Skeletal muscle tissue (tissue), 4 donors: ENCODE results near the gene GFPT1. TPM values are rescaled to one million over a fixed set of nuclear protein-coding genes. Genes with fewer than 3 reads are reported as not detected.
A peak's percentile ranks its signal among the peaks of the same experiment; 100 is the strongest.

Experiments
- H3K27ac ChIP-seq: one replicate; pipeline ENCODE4 v1.7.0; 2013; ENCODE audit warnings: mild to moderate bottlenecking, low read depth, low read length, inconsistent platforms
- H3K27me3 ChIP-seq, 3 donors: one replicate each; pipeline ENCODE4 v1.7.0; 2013; ENCODE audit warnings: low read length in 3 of 3; ENCODE audit not compliant: control insufficient read depth in 3 of 3, insufficient read depth in 3 of 3
- H3K36me3 ChIP-seq, 3 donors: one replicate each; pipeline ENCODE4 v1.7.0; 2013; ENCODE audit warnings: low read length in 3 of 3; ENCODE audit not compliant: control insufficient read depth in 3 of 3, insufficient read depth in 3 of 3
- H3K4me1 ChIP-seq, 3 donors: one replicate each; pipeline ENCODE4 v1.7.0; 2013; ENCODE audit warnings: low read length in 3 of 3, mild to moderate bottlenecking in 3 of 3; ENCODE audit not compliant: control insufficient read depth in 3 of 3, insufficient read depth in 3 of 3
- H3K4me3 ChIP-seq, 3 donors: one replicate each; pipeline ENCODE4 v1.7.0; 2013; ENCODE audit warnings: low read length in 3 of 3
- H3K9ac ChIP-seq, 3 donors: one replicate each; pipeline ENCODE4 v1.7.0; 2013; ENCODE audit warnings: low read length in 3 of 3, mild to moderate bottlenecking in 3 of 3, moderate library complexity in 2 of 3, low read depth in 1 of 3
- H3K9me3 ChIP-seq, 3 donors: one replicate each; pipeline ENCODE4 v1.7.0; 2013; ENCODE audit warnings: low read length in 3 of 3; ENCODE audit not compliant: control insufficient read depth in 3 of 3
- total RNA-seq: library from RNA; depleted of rRNA; stranded (reverse); fragments of >200 nt; gene quantifications from one replicate; pipeline ENCODE4 v1.2.3, GENCODE V29; 2014
- donor health status: Osteomylitis.

Gene GFPT1
- total RNA-seq, 1 donor from 2014 or later = 30.8 TPM

GRCh38 chr2:69405306-69405705, 18.3 kb upstream of the GFPT1 start:
- Histone ChIP-seq H3K27me3 (no peaks in the 10 kb centered on the region), H3K4me3 (no peak overlapping the region), H3K27ac (no peak overlapping the region), H3K9ac (no peak overlapping the region), H3K36me3 (peaks cover 9 to 36% (median 20%) of the 10 kb centered on the region in 3 donors), H3K9me3 (no peaks in the 10 kb centered on the region), H3K4me1 (no peaks in the 10 kb centered on the region)

- Histone ChIP-seq H3K27me3 (no peaks in the 10 kb centered on the region), H3K4me1 (no peaks in the 10 kb centered on the region), H3K27ac (no peak overlapping the region), H3K36me3 (peaks cover 17 to 40% (median 34%) of the 10 kb centered on the region in 3 donors), H3K9ac (no peak overlapping the region), H3K4me3 (no peak overlapping the region), H3K9me3 (no peaks in the 10 kb centered on the region)
These were observed 13.1 kb upstream of the GFPT1 start for GRCh38 chr2:69400121-69400520.

- H3K9ac ChIP-seq = peak overlapping the region in 1 of 3 donors; percentile 20
- H3K4me1 ChIP-seq = no peaks in the 10 kb centered on the region
- no peaks in the 10 kb centered on the region for H3K9me3 ChIP-seq
- H3K36me3 ChIP-seq = peaks cover 12 to 31% (median 30%) of the 10 kb centered on the region in 3 donors
- no peak overlapping the region for H3K27ac ChIP-seq
- H3K4me3 ChIP-seq = no peak overlapping the region
- H3K27me3 ChIP-seq = no peaks in the 10 kb centered on the region
These were observed 10.2 kb upstream of the GFPT1 start for GRCh38 chr2:69397234-69397633.

- H3K27ac ChIP-seq = peak overlapping the region; percentile 73
- peaks cover 8 to 24% (median 21%) of the 10 kb centered on the region in 3 donors for H3K36me3 ChIP-seq
- no peak overlapping the region for H3K9ac ChIP-seq
- no peak overlapping the region for H3K4me3 ChIP-seq
- H3K4me1 ChIP-seq = peaks cover 0 to 3% (median 0%) of the 10 kb centered on the region in 3 donors
- no peaks in the 10 kb centered on the region for H3K9me3 ChIP-seq
- H3K27me3 ChIP-seq = no peaks in the 10 kb centered on the region
These were observed 8.8 kb upstream of the GFPT1 start for GRCh38 chr2:69395866-69396265.

- Histone ChIP-seq H3K9me3 (no peaks in the 10 kb centered on the region), H3K27ac (no peak overlapping the region), H3K9ac (no peak overlapping the region), H3K27me3 (no peaks in the 10 kb centered on the region), H3K36me3 (peaks cover 6 to 14% (median 13%) of the 10 kb centered on the region in 3 donors), H3K4me1 (peaks cover 0 to 3% (median 0%) of the 10 kb centered on the region in 3 donors), H3K4me3 (no peak overlapping the region)
These were observed 6.9 kb upstream of the GFPT1 start for GRCh38 chr2:69393963-69394362.

GRCh38 chr2:69390471-69390870, 3.4 kb upstream of the GFPT1 start:
- peaks cover 0 to 5% (median 4%) of the 10 kb centered on the region in 3 donors for H3K36me3 ChIP-seq
- no peak overlapping the region for H3K27ac ChIP-seq
- H3K9ac ChIP-seq = no peak overlapping the region
- no peaks in the 10 kb centered on the region for H3K9me3 ChIP-seq
- no peaks in the 10 kb centered on the region for H3K27me3 ChIP-seq
- H3K4me3 ChIP-seq = no peak overlapping the region
- peaks cover 4 to 12% (median 6%) of the 10 kb centered on the region in 3 donors for H3K4me1 ChIP-seq

- no peak overlapping the region for H3K4me3 ChIP-seq
- H3K27ac ChIP-seq = no peak overlapping the region
- H3K9me3 ChIP-seq = no peaks in the 10 kb centered on the region
- H3K4me1 ChIP-seq = peaks cover 4 to 12% (median 6%) of the 10 kb centered on the region in 3 donors
- peaks cover 0 to 5% (median 4%) of the 10 kb centered on the region in 3 donors for H3K36me3 ChIP-seq
- H3K27me3 ChIP-seq = no peaks in the 10 kb centered on the region
- no peak overlapping the region for H3K9ac ChIP-seq
These were observed 3.0 kb upstream of the GFPT1 start for GRCh38 chr2:69390001-69390400.

- no peak overlapping the region for H3K9ac ChIP-seq
- H3K27me3 ChIP-seq = no peaks in the 10 kb centered on the region
- no peaks in the 10 kb centered on the region for H3K9me3 ChIP-seq
- no peak overlapping the region for H3K4me3 ChIP-seq
- peaks cover 4 to 12% (median 6%) of the 10 kb centered on the region in 3 donors for H3K4me1 ChIP-seq
- H3K36me3 ChIP-seq = peaks cover 0 to 4% (median 3%) of the 10 kb centered on the region in 3 donors
- no peak overlapping the region for H3K27ac ChIP-seq
These were observed 2.2 kb upstream of the GFPT1 start for GRCh38 chr2:69389271-69389670.

- Histone ChIP-seq H3K27me3 (no peaks in the 10 kb centered on the region), H3K4me1 (peaks cover 4 to 12% (median 6%) of the 10 kb centered on the region in 3 donors), H3K9ac (peak overlapping the region; percentile 73 to 78 (median 74)), H3K27ac (peak overlapping the region; percentile 75), H3K4me3 (peak overlapping the region; percentile 80 to 87 (median 86)), H3K36me3 (no peaks in the 10 kb centered on the region), H3K9me3 (no peaks in the 10 kb centered on the region)
These were observed 899 bp upstream of the GFPT1 start for GRCh38 chr2:69387770-69388481.

GRCh38 chr2:69386360-69386759, 667 bp downstream of the GFPT1 start:
- Histone ChIP-seq H3K27me3 (no peaks in the 10 kb centered on the region), H3K4me1 (peaks cover 4 to 10% (median 6%) of the 10 kb centered on the region in 3 donors), H3K27ac (peak overlapping the region; percentile 75), H3K9me3 (no peaks in the 10 kb centered on the region), H3K4me3 (peak overlapping the region; percentile 80 to 86 (median 81)), H3K36me3 (no peaks in the 10 kb centered on the region), H3K9ac (peak overlapping the region; percentile 73 to 84 (median 76))
